Aorta (tissue), 5 donors: ENCODE data around the gene ENTR1. TPM values are rescaled to one million over a fixed set of nuclear protein-coding genes. Genes with fewer than 3 reads are reported as not detected.

Experiments
- ATAC-seq: fragments of 200-7000 bp; cut with Tn5 transposase; one replicate; pipeline ENCODE4 v1.9.1; 2022; ENCODE audit warnings: moderate library complexity; ENCODE audit not compliant: low FRiP score
- DNase-seq, 2 donors: peaks; one replicate each; pipeline ENCODE4 v3.0.0-alpha.2; 2020
- H3K27ac ChIP-seq, 2 donors: one replicate each; pipeline ENCODE4 v1.5.1; 2013; ENCODE audit warnings: low read length in 2 of 2, mild to moderate bottlenecking in 2 of 2, moderate library complexity in 2 of 2, control low read depth in 1 of 2, inconsistent platforms in 1 of 2, low read depth in 1 of 2
- H3K27me3 ChIP-seq, 2 donors: one replicate each; pipeline ENCODE4 v1.6.1; 2013; ENCODE audit warnings: control low read depth in 1 of 2, low read length in 1 of 2, mild to moderate bottlenecking in 1 of 2, moderate library complexity in 1 of 2; ENCODE audit not compliant: insufficient read depth in 2 of 2, control insufficient read depth in 1 of 2
- H3K36me3 ChIP-seq, 2 donors: one replicate each; pipeline ENCODE4 v1.6.1; 2013; ENCODE audit warnings: control low read depth in 1 of 2, low read length in 1 of 2, mild to moderate bottlenecking in 1 of 2; ENCODE audit not compliant: insufficient read depth in 2 of 2, control insufficient read depth in 1 of 2
- H3K4me1 ChIP-seq, 2 donors: one replicate each; pipeline ENCODE4 v1.6.1; 2013; ENCODE audit warnings: low read length in 2 of 2, control low read depth in 1 of 2, mild to moderate bottlenecking in 1 of 2, moderate library complexity in 1 of 2; ENCODE audit not compliant: insufficient read depth in 2 of 2, control insufficient read depth in 1 of 2
- H3K4me3 ChIP-seq, 2 donors: one replicate each; pipeline ENCODE4 v1.5.1; 2013; ENCODE audit warnings: low read length in 2 of 2, control low read depth in 1 of 2, mild to moderate bottlenecking in 1 of 2
- H3K9me3 ChIP-seq: one replicate; pipeline ENCODE4 v1.6.1; 2013; ENCODE audit warnings: mild to moderate bottlenecking, low read length; ENCODE audit not compliant: control insufficient read depth
- WGBS, 2 donors: extraction: QIAGEN DNeasy Blood & Tissue Kit; methylation state at CpG; one replicate each; pipeline ENCODE4 v1.1.7; 2013; 5-methylcytosine and 5-hydroxymethylcytosine counted together
- intact Hi-C, 2 donors: fragments of 100-400 bp; cut with DNase I; formaldehyde crosslinking; loops; one replicate each; pipeline versions ENCODE4 v1.14.2 to v1.15.0; 2022
- polyA plus RNA-seq, 2 donors: library from polyadenylated mRNA; stranded (reverse); fragments of 200-250 nt; gene quantifications; one replicate each; pipeline ENCODE4 v1.2.3, GENCODE V29; 2013
- total RNA-seq, 2 donors: library from RNA; stranded (reverse); fragmentation: NEBNext Ultra II Directional; extraction: Animal tissue kit (Norgen Biotek cat#: 25700); gene quantifications; one replicate each; pipeline ENCODE4 v1.2.1, GENCODE V29; 2021
- donor health status: healthy with polysubstance abuse.
- donor health status: Bipolar disorder and iron deficiency.
- donor health status: DM: no; HTN: no; CAD: no.
- donor health status: DM: no; HTN: no; CAD: no.
- donor health status: DM: yes; HTN: yes; CAD: no.

The ENTR1 gene
- total and polyA plus RNA-seq, 4 donors, result 15.0 to 47.2 (median 33.0) TPM

DNA sequence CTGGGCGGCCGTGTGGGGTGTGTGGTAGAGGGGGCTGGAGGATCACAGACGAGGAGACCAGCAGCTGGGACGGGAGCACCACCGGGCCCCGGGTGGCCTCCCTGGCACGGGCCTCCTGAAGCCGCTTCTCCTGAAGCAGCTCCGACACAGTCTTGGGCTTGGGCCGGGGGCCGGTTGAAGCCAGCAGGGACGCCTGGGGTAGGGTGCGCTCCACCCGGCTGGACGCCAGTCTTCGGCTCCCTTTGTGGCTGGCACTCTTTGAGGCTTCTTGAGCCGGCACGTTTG is 31.5 kb downstream of the ENTR1 start:
- no peaks in the 10 kb centered on the region for H3K9me3 ChIP-seq
- H3K4me1 ChIP-seq, result no peaks in the 10 kb centered on the region
- intact Hi-C loops, result no loop called here
- no peak for DNase-seq
- peaks cover 0 to 4% of the 10 kb centered on the region in 2 donors for H3K36me3 ChIP-seq
- no peaks in the 10 kb centered on the region for H3K27me3 ChIP-seq
- H3K27ac ChIP-seq, result no peak overlapping the region
- ATAC-seq, result no peak
- no peak overlapping the region for H3K4me3 ChIP-seq
- 84 to 87% methylated on average over 9 to 18 of the region's 18 CpGs for WGBS, 2 donors

DNA sequence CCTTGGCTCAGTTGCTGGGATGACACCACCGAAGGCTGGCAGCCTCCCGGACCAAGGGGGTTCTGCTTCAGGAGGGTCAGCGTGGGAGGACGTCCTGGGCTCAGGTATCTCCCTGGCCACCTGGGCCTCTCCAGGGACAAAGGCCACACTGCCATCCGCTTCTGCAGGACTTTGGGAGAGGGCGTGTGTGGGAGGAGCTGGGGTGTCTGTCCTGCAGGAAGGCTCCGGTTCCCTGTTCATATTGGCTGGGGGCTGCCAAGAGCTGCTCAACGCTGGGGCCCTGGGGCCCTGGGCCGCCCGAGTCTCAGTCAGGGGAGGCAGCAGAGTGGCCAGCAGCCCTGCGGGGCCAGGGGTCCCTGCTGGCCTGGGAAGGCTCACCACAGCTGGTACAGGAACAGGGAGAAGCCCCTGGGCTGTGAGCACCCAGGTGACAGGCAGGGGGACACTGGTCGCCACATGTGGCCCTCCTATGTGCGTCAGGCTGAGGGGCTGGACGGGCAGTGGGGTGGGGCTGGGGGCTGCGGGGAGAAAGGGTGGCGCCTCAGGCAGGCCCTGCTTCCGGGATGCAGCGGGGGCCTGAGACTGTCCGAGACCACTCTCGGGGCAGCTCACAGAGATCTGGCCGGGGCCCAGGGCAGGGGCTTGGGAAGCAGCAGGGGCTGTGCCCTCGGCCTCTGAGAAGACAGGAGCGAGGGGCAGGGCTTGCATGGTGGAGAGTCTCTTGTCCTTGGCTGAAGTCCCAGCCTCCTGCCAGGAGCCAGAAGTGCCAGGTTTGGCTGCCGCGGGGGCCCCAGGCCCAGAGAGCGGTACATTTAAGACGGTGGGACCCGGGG is 32.0 kb downstream of the ENTR1 start:
- no peak for ATAC-seq
- 80 to 86% methylated on average over 25 to 28 of the region's 28 CpGs for WGBS, 2 donors
- H3K9me3 ChIP-seq, result no peaks in the 10 kb centered on the region
- intact Hi-C loops, result no loop called here
- H3K4me1 ChIP-seq, result no peaks in the 10 kb centered on the region
- peaks cover 0 to 4% of the 10 kb centered on the region in 2 donors for H3K36me3 ChIP-seq
- DNase-seq, result no peak
- H3K27me3 ChIP-seq, result no peaks in the 10 kb centered on the region
- H3K27ac ChIP-seq, result no peak overlapping the region
- H3K4me3 ChIP-seq, result no peak overlapping the region

DNA sequence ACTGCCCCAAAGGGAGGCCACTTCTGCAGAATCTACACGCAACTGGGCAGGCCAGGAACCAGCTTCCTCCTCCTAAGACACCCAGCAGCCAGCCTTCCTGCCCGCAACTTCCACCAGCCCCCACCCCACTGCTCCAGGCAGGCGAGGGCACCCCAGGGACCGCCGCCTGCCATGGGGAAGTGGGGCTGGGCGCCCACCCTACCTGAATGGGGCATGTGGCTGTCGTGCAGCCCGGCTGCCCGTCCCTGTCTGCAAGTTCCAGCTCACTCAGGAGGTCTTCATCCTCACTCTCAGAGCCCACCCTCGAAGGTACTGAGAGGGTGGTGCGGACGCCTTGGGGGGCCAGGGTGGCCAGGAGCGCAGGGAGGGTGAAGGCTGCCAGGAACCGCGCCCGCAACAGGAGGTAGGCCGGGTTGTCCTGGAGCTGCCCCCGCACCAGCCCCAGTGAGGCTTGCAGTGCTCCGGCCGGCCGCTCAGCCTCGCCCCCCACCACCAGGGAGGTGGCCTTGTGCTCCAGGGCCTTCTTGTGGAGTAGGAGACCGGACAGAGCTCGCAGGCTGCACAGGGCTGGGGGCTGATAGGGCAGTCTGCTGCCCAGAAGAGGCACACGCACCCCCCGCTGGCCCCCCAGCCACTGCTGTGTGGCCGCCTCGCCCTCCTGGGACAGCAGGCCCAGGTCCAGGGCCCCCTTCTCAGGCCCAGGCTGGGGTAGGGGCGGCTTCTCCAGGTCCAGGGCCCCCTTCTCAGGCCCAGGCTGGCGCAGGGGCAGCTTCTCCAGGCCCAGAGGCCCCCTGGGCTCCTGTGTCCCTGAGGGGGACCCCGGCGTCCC is 32.9 kb downstream of the ENTR1 start:
- Histone ChIP-seq H3K9me3 (no peaks in the 10 kb centered on the region), H3K36me3 (peaks cover 0 to 1% of the 10 kb centered on the region in 2 donors), H3K27me3 (no peaks in the 10 kb centered on the region), H3K4me1 (no peaks in the 10 kb centered on the region), H3K4me3 (no peak overlapping the region), H3K27ac (no peak overlapping the region)
- 87 to 90% methylated on average over 28 to 32 of the region's 32 CpGs for WGBS, 2 donors
- DNase-seq (no peak), ATAC-seq (no peak)
- intact Hi-C loops, result no loop called here

DNA sequence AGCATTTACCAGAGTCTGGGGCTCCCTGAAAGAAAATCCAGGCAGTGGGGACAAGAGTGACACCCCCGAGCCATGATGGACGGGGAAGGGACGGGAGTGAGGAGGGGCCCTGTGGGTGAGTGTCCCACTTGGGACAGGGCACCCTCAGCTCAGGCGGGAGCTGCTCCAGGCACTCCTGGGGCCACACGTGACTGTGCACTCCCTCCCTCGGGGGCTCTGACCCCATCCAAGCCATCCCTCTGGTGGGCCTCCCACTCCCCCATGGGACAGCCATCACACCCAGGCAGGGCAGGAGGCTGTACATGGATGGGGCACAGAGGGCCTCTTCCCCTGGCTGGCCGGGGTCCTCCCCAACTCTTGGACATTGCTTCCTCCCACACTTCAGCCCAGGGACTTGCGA is 34.0 kb downstream of the ENTR1 start:
- Histone ChIP-seq H3K36me3 (no peaks in the 10 kb centered on the region), H3K9me3 (no peaks in the 10 kb centered on the region), H3K4me3 (no peak overlapping the region), H3K27ac (no peak overlapping the region), H3K4me1 (no peaks in the 10 kb centered on the region), H3K27me3 (no peaks in the 10 kb centered on the region)
- DNase-seq (no peak), ATAC-seq (no peak)
- intact Hi-C loops, result no loop called here
- WGBS, 2 donors, result 73 to 83% methylated on average over 6 to 8 of the region's 8 CpGs

DNA sequence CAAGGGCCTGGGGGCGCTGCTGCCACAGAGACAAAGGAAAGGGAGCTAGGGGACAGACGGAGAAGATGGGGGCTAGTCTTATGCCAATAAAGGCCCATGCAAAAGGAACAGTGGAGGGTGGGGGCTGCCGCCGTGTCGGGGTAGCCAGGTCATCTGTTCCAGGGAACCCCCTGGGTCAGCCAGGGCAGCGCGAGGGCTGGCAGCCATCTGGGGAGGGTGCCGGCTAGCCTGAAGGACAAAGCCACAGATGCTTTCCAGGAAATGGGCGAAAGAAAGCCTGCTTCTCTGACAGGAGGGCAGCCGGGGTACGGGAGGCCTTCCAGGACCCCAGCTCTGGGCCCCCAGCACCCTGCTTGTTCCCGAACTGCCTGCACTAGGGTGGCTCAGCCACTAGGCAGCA is 35.3 kb downstream of the ENTR1 start:
- Histone ChIP-seq H3K9me3 (no peaks in the 10 kb centered on the region), H3K27ac (no peak overlapping the region), H3K4me1 (no peaks in the 10 kb centered on the region), H3K36me3 (no peaks in the 10 kb centered on the region), H3K4me3 (no peak overlapping the region), H3K27me3 (no peaks in the 10 kb centered on the region)
- ATAC-seq (no peak), DNase-seq (no peak)
- intact Hi-C loops, result no loop called here
- 93% methylated on average over 12 of the region's 12 CpGs for WGBS, 2 donors

DNA sequence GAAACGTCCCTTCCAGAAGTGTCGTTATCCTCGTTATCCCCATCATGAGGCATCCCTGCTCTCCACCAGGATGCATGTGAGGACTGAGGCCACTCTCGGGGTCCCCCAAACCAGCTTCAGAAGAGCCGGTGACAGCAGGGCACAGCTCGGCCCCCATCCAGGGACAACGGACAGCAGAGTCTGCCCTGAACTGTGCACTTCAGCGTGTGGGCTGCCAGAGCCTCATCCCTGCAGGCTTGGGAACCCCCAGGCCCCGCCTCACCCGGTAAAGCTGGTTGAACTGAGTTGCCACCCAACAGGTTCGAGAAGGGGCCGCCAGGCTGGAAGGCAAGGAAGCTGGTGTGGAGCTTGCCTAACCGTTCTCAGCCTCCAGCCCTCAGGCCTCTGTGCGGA is 36.2 kb downstream of the ENTR1 start:
- Histone ChIP-seq H3K4me3 (no peak overlapping the region), H3K36me3 (no peaks in the 10 kb centered on the region), H3K27ac (no peak overlapping the region), H3K9me3 (no peaks in the 10 kb centered on the region), H3K4me1 (no peaks in the 10 kb centered on the region), H3K27me3 (no peaks in the 10 kb centered on the region)
- DNase-seq (no peak), ATAC-seq (no peak)
- 90 to 94% methylated on average over 14 of the region's 14 CpGs for WGBS, 2 donors
- intact Hi-C loops, result no loop called here

DNA sequence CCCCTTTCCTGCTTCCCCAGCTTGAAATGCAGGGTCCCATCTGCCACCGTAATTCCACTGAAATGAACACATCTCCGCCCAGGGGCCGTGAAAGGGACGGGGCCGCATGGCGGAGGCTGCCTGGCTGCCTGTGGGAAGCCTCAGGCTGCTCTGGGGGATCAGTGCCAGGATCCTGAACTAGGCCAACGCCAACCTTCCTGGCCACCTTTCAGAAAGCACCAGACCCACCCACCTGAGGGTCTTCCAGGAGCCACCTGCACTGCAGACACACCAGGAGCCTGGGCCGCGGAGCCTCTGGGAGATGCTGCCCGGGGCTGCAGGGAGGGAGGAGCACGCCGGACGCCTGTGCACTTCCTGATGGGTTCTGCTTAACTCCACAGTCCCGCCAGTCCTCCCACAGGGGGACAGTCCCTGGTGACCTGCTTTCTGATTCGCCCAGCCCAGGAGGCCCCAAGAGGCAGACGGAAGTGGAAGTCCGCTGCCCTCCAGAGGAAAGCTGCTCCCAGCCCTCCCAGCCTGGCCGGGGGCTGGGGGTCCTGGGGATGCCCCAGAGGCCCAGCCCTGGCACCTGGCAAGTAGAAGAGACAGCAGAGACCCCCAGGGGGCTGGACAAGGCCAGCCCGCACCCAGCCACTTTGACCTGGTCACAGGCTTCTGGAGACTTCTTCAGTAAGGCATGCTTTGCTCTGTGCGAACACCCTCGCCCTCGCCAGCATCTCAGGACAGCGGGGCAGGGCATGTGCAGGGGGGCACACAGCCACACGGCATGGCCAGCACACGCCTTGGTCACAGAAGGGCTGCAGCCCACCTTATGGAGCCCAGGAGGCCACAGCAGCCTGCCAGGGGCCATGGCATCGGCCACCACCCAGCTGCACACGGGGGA is 36.9 kb downstream of the ENTR1 start, which contains the start of gene CARD9:
TSS of gene CARD9 (minus strand) at position 370 of the 883 bp plus-strand sequence. CDS start 1,591 bp downstream, outside the sequence.
- ATAC-seq (peak; percentile 13), DNase-seq (peak in 1 of 2 donors; percentile 80)
- Histone ChIP-seq H3K27me3 (no peaks in the 10 kb centered on the region), H3K9me3 (no peaks in the 10 kb centered on the region), H3K4me1 (no peaks in the 10 kb centered on the region), H3K36me3 (no peaks in the 10 kb centered on the region), H3K4me3 (no peak within 1 kb of the TSS), H3K27ac (no peak within 1 kb of the TSS)
- WGBS, 2 donors, result 63 to 66% methylated on average over 27 of the region's 27 CpGs
- intact Hi-C loops, result no loop called here

DNA sequence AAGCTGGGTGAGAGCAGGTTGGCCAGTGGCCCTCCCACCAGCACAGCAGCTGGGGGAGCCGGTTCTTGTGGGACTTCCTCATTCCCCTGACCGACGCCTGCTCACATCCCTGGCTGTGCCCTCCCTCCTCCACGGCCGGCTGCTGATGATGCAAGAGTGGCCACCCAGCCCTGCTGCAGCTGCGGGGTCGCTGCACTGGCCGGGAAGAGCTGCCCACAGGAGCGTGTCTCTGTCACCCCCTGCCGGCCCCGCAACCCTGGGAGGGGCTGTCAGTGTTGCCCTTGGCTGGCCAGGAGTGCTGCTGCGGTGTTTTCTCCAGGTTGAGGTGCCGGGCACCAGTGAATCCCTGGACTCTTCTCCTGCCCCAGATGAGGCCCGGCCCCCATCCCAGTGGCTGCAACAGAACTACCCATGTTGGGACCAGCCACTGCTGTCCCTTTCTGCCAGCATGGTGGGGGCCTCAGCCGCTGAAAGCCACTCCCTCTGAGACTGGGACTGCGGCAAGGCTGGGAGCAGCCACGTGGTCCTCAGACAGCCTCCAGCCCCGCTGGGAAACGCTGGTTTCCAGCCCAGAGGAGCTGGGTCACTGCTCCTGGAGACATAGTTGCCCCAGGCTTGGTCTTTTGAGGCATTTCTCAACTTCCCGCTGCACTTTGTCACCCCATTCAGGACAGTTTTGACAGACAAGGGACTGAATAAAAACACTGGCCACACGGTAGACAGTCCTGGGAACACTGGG is 37.7 kb downstream of the ENTR1 start:
- H3K36me3 ChIP-seq, result no peaks in the 10 kb centered on the region
- ATAC-seq (peak; percentile 44), DNase-seq (peak in 1 of 2 donors; percentile 89)
- H3K9me3 ChIP-seq, result no peaks in the 10 kb centered on the region
- H3K4me3 ChIP-seq, result no peak overlapping the region
- H3K27ac ChIP-seq, result no peak overlapping the region
- 15 to 21% methylated on average over 21 of the region's 21 CpGs for WGBS, 2 donors
- intact Hi-C loops, result no loop called here
- H3K4me1 ChIP-seq, result no peaks in the 10 kb centered on the region
- H3K27me3 ChIP-seq, result no peaks in the 10 kb centered on the region
